Measurements from ENCODE around the gene SLC6A8.
"Not testable (repeated sequence)": the region's sequence is repeated elsewhere in the genome, so short reads cannot be mapped to it uniquely, and the experiment has no call there.

The SLC6A8 gene

GRCh38 chrX:153704631-153705402 is 17.1 kb downstream of the SLC6A8 start:
- not testable (repeated sequence) for DNase-seq

GRCh38 chrX:153705403-153706060 is 17.8 kb downstream of the SLC6A8 start:
- not testable (repeated sequence) for DNase-seq

- no peak for DNase-seq
These were observed 19.1 kb downstream of the SLC6A8 start for GRCh38 chrX:153706799-153707198.

- DNase-seq = no peak
These were observed 19.7 kb downstream of the SLC6A8 start for GRCh38 chrX:153707406-153707805.

- peak in 48 of 56 donors; percentile 3 to 80 (median 43) for DNase-seq
These were observed 20.7 kb downstream of the SLC6A8 start for GRCh38 chrX:153708415-153708814.

- no peak for DNase-seq
These were observed 22.3 kb downstream of the SLC6A8 start for GRCh38 chrX:153709726-153710674.

GRCh38 chrX:153714256-153714655 is 26.5 kb downstream of the SLC6A8 start:
- DNase-seq = no peak

- no peak for DNase-seq
These were observed 29.7 kb downstream of the SLC6A8 start for GRCh38 chrX:153717445-153717844.

GRCh38 chrX:153719238-153719637 is 31.5 kb downstream of the SLC6A8 start:
- DNase-seq = no peak

GRCh38 chrX:153719701-153720100 is 32.0 kb downstream of the SLC6A8 start:
- no peak for DNase-seq

GRCh38 chrX:153722704-153723350 is 35.1 kb downstream of the SLC6A8 start:
- DNase-seq = no peak

- DNase-seq = peak in 1 of 56 donors; percentile 8
These were observed 35.9 kb downstream of the SLC6A8 start for GRCh38 chrX:153723351-153724251.

GRCh38 chrX:153724252-153725038 is 36.7 kb downstream of the SLC6A8 start, which contains the start of the genes ABCD1 and BCAP31:
Gene ABCD1 (plus strand): TSS chrX:153724856. CDS start chrX:153725267, 411 bp downstream.
Gene BCAP31 (minus strand): TSS chrX:153724387. CDS start chrX:153723244, 1,143 bp downstream.
- peak; percentile 21 to 92 (median 83) for DNase-seq

- peak in 1 of 56 donors; percentile 2 for DNase-seq
These were observed 37.5 kb downstream of the SLC6A8 start for GRCh38 chrX:153725039-153725831.

GRCh38 chrX:153725832-153726285 is 38.1 kb downstream of the SLC6A8 start:
- peak in 1 of 56 donors; percentile 51 for DNase-seq

- peak in 31 of 56 donors; percentile 16 to 83 (median 60) for DNase-seq
These were observed 38.8 kb downstream of the SLC6A8 start for GRCh38 chrX:153726286-153727122.
